CD4-positive, alpha-beta memory T cell (primary cell): ENCODE results near the gene ANKMY1. TPM values are rescaled to one million over a fixed set of nuclear protein-coding genes. Genes with fewer than 3 reads are reported as not detected.

Source experiments
- CTCF ChIA-PET: fragments of 350-600 bp; sonication (Branson Sonifier 250); formaldehyde crosslinking; loops from one replicate; lab custom pipeline; 2021; ENCODE audit warnings: inconsistent platforms; ENCODE audit not compliant: partially characterized antibody; lab: Charles Lee
- POLR2A ChIA-PET: fragments of 350-600 bp; sonication (Branson Sonifier 250); formaldehyde crosslinking; loops from one replicate; lab custom pipeline; 2021; ENCODE audit not compliant: partially characterized antibody; lab: Charles Lee
- DNase-seq, 5 donors: peaks; one replicate each; pipeline versions ENCODE4 v3.0.0 to v3.0.0-alpha.2; 2020 to 2022; ENCODE audit warnings: mixed read lengths in 1 of 5
- H3K27ac ChIP-seq: one replicate; pipeline ENCODE4 v1.7.0; 2013; ENCODE audit warnings: low read depth, low read length
- H3K27me3 ChIP-seq: 2 replicates; pipeline ENCODE4 v1.7.0; 2013; ENCODE audit warnings: mild to moderate bottlenecking, low read length, moderate library complexity; ENCODE audit not compliant: insufficient read depth
- H3K36me3 ChIP-seq: 2 replicates; pipeline ENCODE4 v1.7.0; 2013; ENCODE audit warnings: mild to moderate bottlenecking, low read length, moderate library complexity; ENCODE audit not compliant: insufficient read depth
- H3K4me1 ChIP-seq: 2 replicates; pipeline ENCODE4 v1.7.0; 2013; ENCODE audit warnings: mild to moderate bottlenecking, low read length, moderate library complexity; ENCODE audit not compliant: insufficient read depth
- H3K4me3 ChIP-seq, 2 donors: one replicate each; pipeline ENCODE4 v1.7.0; 2013; ENCODE audit warnings: low read length in 2 of 2, mild to moderate bottlenecking in 1 of 2
- H3K9me3 ChIP-seq, 2 donors: one replicate each; pipeline ENCODE4 v1.7.0; 2013; ENCODE audit warnings: low read length in 2 of 2, control low read depth in 1 of 2; ENCODE audit not compliant: control insufficient read depth in 1 of 2
- H3K27ac Mint-ChIP-seq, 7 donors: one replicate each; pipeline ENCODE4 v1.8.0; 2020 to 2021; ENCODE audit warnings: mixed read lengths in 7 of 7, mild to moderate bottlenecking in 6 of 7, inconsistent platforms in 3 of 7, moderate library complexity in 3 of 7
- H3K27me3 Mint-ChIP-seq, 2 donors: one replicate each; pipeline ENCODE4 v1.8.0; 2020 to 2021; ENCODE audit warnings: mixed read lengths in 2 of 2
- H3K36me3 Mint-ChIP-seq, 2 donors: one replicate each; pipeline ENCODE4 v1.8.0; 2020 to 2021; ENCODE audit warnings: mixed read lengths in 2 of 2, inconsistent platforms in 1 of 2, mild to moderate bottlenecking in 1 of 2
- H3K4me1 Mint-ChIP-seq, 4 donors: one replicate each; pipeline ENCODE4 v1.8.0; 2020 to 2021; ENCODE audit warnings: mixed read lengths in 4 of 4, mild to moderate bottlenecking in 1 of 4
- H3K4me3 Mint-ChIP-seq, 8 donors: one replicate each; pipeline ENCODE4 v1.8.0; 2020 to 2021; ENCODE audit warnings: mixed read lengths in 8 of 8, mild to moderate bottlenecking in 7 of 8, moderate library complexity in 6 of 8, inconsistent platforms in 3 of 8
- H3K9me3 Mint-ChIP-seq, 8 donors: one replicate each; pipeline ENCODE4 v1.8.0; 2020 to 2021; ENCODE audit warnings: mixed read lengths in 8 of 8, mild to moderate bottlenecking in 5 of 8, inconsistent platforms in 3 of 8, moderate library complexity in 1 of 8
- intact Hi-C: fragments of 100-400 bp; cut with micrococcal nuclease; formaldehyde crosslinking; loops from one replicate; pipeline ENCODE4 v1.15.1; 2023
- polyA plus RNA-seq, 2 donors: library from polyadenylated mRNA; unstranded; fragments of 300-500 nt; fragmentation: Illumina TruSeq; gene quantifications; one replicate each; pipeline ENCODE4 v1.2.3, GENCODE V29; 2021
- total RNA-seq, 2 experiments: library from RNA; stranded (reverse); gene quantifications; one replicate each; pipeline ENCODE4 v1.2.3, GENCODE V29; 2021

Gene ANKMY1
- total and polyA plus RNA-seq, 4 experiments from 2014 or later: 9.4 to 84.8 (median 43.3) TPM

GRCh38 chr2:240477916-240478315 is 79.9 kb downstream of the ANKMY1 start:
- peaks cover 0 to 30% (median 19%) of the 10 kb centered on the region in 8 donors for H3K9me3 Mint-ChIP-seq
- peak overlapping the region in 1 of 8 donors; percentile 51 for H3K4me3 Mint-ChIP-seq
- Histone ChIP-seq H3K4me3 (no peak overlapping the region), H3K27me3 (no peaks in the 10 kb centered on the region), H3K9me3 (peaks cover 0 to 7% of the 10 kb centered on the region in 2 donors), H3K27ac (no peak overlapping the region), H3K4me1 (no peaks in the 10 kb centered on the region), H3K36me3 (no peaks in the 10 kb centered on the region)
- H3K36me3 Mint-ChIP-seq: peaks cover 19 to 33% of the 10 kb centered on the region in 2 donors
- POLR2A ChIA-PET: no interaction called here
- no peak for DNase-seq
- no peaks in the 10 kb centered on the region for H3K27me3 Mint-ChIP-seq
- H3K4me1 Mint-ChIP-seq: peaks cover 0 to 3% (median 0%) of the 10 kb centered on the region in 4 donors
- intact Hi-C loops: no loop called here
- CTCF ChIA-PET: no interaction called here
- no peak overlapping the region for H3K27ac Mint-ChIP-seq

GRCh38 chr2:240473211-240473610 is 84.6 kb downstream of the ANKMY1 start:
- Mint-ChIP-seq H3K36me3 (peaks cover 15 to 41% of the 10 kb centered on the region in 2 donors), H3K4me1 (peaks cover 0 to 5% (median under 1%) of the 10 kb centered on the region in 4 donors), H3K27ac (no peak overlapping the region), H3K4me3 (no peak overlapping the region), H3K9me3 (peaks cover 0 to 33% (median 19%) of the 10 kb centered on the region in 8 donors), H3K27me3 (no peaks in the 10 kb centered on the region)
- no peaks in the 10 kb centered on the region for H3K36me3 ChIP-seq
- H3K4me3 ChIP-seq: no peak overlapping the region
- ChIA-PET POLR2A (no interaction called here), CTCF (no interaction called here)
- no peaks in the 10 kb centered on the region for H3K27me3 ChIP-seq
- H3K27ac ChIP-seq: no peak overlapping the region
- no peak for DNase-seq
- peaks cover 0 to 7% of the 10 kb centered on the region in 2 donors for H3K9me3 ChIP-seq
- intact Hi-C loops: no loop called here
- no peaks in the 10 kb centered on the region for H3K4me1 ChIP-seq

- intact Hi-C loops: no loop called here
- Histone ChIP-seq H3K9me3 (peaks cover 0 to 7% of the 10 kb centered on the region in 2 donors), H3K27me3 (no peaks in the 10 kb centered on the region), H3K4me1 (no peaks in the 10 kb centered on the region), H3K27ac (no peak overlapping the region), H3K36me3 (no peaks in the 10 kb centered on the region), H3K4me3 (no peak overlapping the region)
- ChIA-PET POLR2A (no interaction called here), CTCF (no interaction called here)
- no peak for DNase-seq
- H3K27me3 Mint-ChIP-seq: no peaks in the 10 kb centered on the region
- no peak overlapping the region for H3K4me3 Mint-ChIP-seq
- H3K4me1 Mint-ChIP-seq: peaks cover 0 to 5% (median under 1%) of the 10 kb centered on the region in 4 donors
- H3K9me3 Mint-ChIP-seq: peaks cover 0 to 33% (median 17%) of the 10 kb centered on the region in 8 donors
- peaks cover 13 to 35% of the 10 kb centered on the region in 2 donors for H3K36me3 Mint-ChIP-seq
- no peak overlapping the region for H3K27ac Mint-ChIP-seq
Observed at GRCh38 chr2:240472078-240472790, 85.6 kb downstream of the ANKMY1 start.

- Mint-ChIP-seq H3K27me3 (no peaks in the 10 kb centered on the region), H3K36me3 (peaks cover 12 to 25% of the 10 kb centered on the region in 2 donors), H3K27ac (no peak overlapping the region), H3K9me3 (peaks cover 0 to 21% (median 14%) of the 10 kb centered on the region in 8 donors), H3K4me3 (no peak overlapping the region), H3K4me1 (peaks cover 0 to 5% (median under 1%) of the 10 kb centered on the region in 4 donors)
- no peaks in the 10 kb centered on the region for H3K4me1 ChIP-seq
- intact Hi-C loops: no loop called here
- peaks cover 0 to 7% of the 10 kb centered on the region in 2 donors for H3K9me3 ChIP-seq
- ChIA-PET CTCF (no interaction called here), POLR2A (no interaction called here)
- peak in 1 of 5 donors; percentile 9 for DNase-seq
- H3K27ac ChIP-seq: no peak overlapping the region
- no peak overlapping the region for H3K4me3 ChIP-seq
- no peaks in the 10 kb centered on the region for H3K27me3 ChIP-seq
- no peaks in the 10 kb centered on the region for H3K36me3 ChIP-seq
Observed at GRCh38 chr2:240469740-240470139, 88.0 kb downstream of the ANKMY1 start.

- ChIA-PET POLR2A (no interaction called here), CTCF (no interaction called here)
- Mint-ChIP-seq H3K4me1 (peaks cover 0 to 5% (median under 1%) of the 10 kb centered on the region in 4 donors), H3K36me3 (peaks cover 8 to 20% of the 10 kb centered on the region in 2 donors), H3K27me3 (no peaks in the 10 kb centered on the region), H3K9me3 (peaks cover 0 to 16% (median 10%) of the 10 kb centered on the region in 8 donors), H3K27ac (no peak overlapping the region), H3K4me3 (no peak overlapping the region)
- Histone ChIP-seq H3K27ac (no peak overlapping the region), H3K27me3 (no peaks in the 10 kb centered on the region), H3K4me1 (no peaks in the 10 kb centered on the region), H3K4me3 (no peak overlapping the region), H3K36me3 (no peaks in the 10 kb centered on the region), H3K9me3 (peaks cover 0 to 7% of the 10 kb centered on the region in 2 donors)
- DNase-seq: peak in 1 of 5 donors; percentile 2
- intact Hi-C loops: no loop called here
Observed at GRCh38 chr2:240469239-240469636, 88.5 kb downstream of the ANKMY1 start.

GRCh38 chr2:240468303-240469238 is 89.2 kb downstream of the ANKMY1 start:
- intact Hi-C loops: no loop called here
- Mint-ChIP-seq H3K4me3 (no peak overlapping the region), H3K27me3 (no peaks in the 10 kb centered on the region), H3K27ac (peak overlapping the region in 1 of 7 donors; percentile 24), H3K36me3 (peaks cover 6 to 17% of the 10 kb centered on the region in 2 donors), H3K4me1 (peaks cover 0 to 5% (median 0%) of the 10 kb centered on the region in 4 donors), H3K9me3 (peaks cover 0 to 10% (median 6%) of the 10 kb centered on the region in 8 donors)
- H3K4me3 ChIP-seq: no peak overlapping the region
- H3K4me1 ChIP-seq: no peaks in the 10 kb centered on the region
- DNase-seq: peak in 1 of 5 donors; percentile 22
- peaks cover 0 to 4% of the 10 kb centered on the region in 2 donors for H3K9me3 ChIP-seq
- H3K36me3 ChIP-seq: no peaks in the 10 kb centered on the region
- ChIA-PET POLR2A (no interaction called here), CTCF (no interaction called here)
- no peak overlapping the region for H3K27ac ChIP-seq
- H3K27me3 ChIP-seq: no peaks in the 10 kb centered on the region
